Loucy (cell line): ENCODE measurements around the gene TGFBR3.

Experiments
- H2AFZ ChIP-seq: fragments of 200-600 bp; sonication (generic); 2 replicates; pipeline ENCODE4 v1.6.0; 2016; ENCODE audit warnings: antibody characterized with exemption, mild to moderate bottlenecking, low read length, moderate library complexity
- H3F3A ChIP-seq: fragments of 200-600 bp; 2 replicates; pipeline ENCODE4 v1.6.0; 2016; ENCODE audit warnings: antibody characterized with exemption, low read depth, mild to moderate bottlenecking
- H3K27me3 ChIP-seq: fragments of 200-600 bp; sonication (generic); 2 replicates; pipeline ENCODE4 v1.6.1; 2014; ENCODE audit warnings: low read length, mild to moderate bottlenecking; ENCODE audit not compliant: insufficient read depth, poor library complexity, severe bottlenecking
- H3K36me3 ChIP-seq: fragments of 200-600 bp; sonication (generic); 2 replicates; pipeline ENCODE4 v1.6.1; 2016; ENCODE audit warnings: low read length; ENCODE audit not compliant: insufficient read depth
- H3K4me1 ChIP-seq: fragments of 200-600 bp; sonication (generic); 2 replicates; pipeline ENCODE4 v1.5.1; 2014; ENCODE audit warnings: low read length, mild to moderate bottlenecking; ENCODE audit not compliant: insufficient read depth, poor library complexity, severe bottlenecking
- H3K4me2 ChIP-seq: fragments of 200-600 bp; sonication (generic); 2 replicates; pipeline ENCODE4 v1.6.0; 2014; ENCODE audit warnings: antibody characterized with exemption, low read length, low read depth, mild to moderate bottlenecking; ENCODE audit not compliant: poor library complexity, severe bottlenecking
- H3K4me3 ChIP-seq: fragments of 200-600 bp; sonication (generic); 2 replicates; pipeline ENCODE4 v1.5.1; 2014; ENCODE audit warnings: low read length, mild to moderate bottlenecking, mixed read lengths; ENCODE audit not compliant: poor library complexity, severe bottlenecking
- H3K79me2 ChIP-seq: fragments of 200-600 bp; sonication (generic); 2 replicates; pipeline ENCODE4 v1.6.1; 2014; ENCODE audit warnings: low read length; ENCODE audit not compliant: insufficient read depth
- H3K9ac ChIP-seq: fragments of 200-600 bp; sonication (generic); 2 replicates; pipeline ENCODE4 v1.6.0; 2014; ENCODE audit warnings: mild to moderate bottlenecking, low read depth, low read length, moderate library complexity; ENCODE audit not compliant: poor library complexity, severe bottlenecking
- H3K9me2 ChIP-seq: fragments of 200-600 bp; sonication (generic); replicated peaks from 2 replicates; pipeline ENCODE4 v1.6.1; 2016; ENCODE audit warnings: low read depth, low read length, mixed read lengths
- H3K9me3 ChIP-seq: fragments of 200-600 bp; sonication (generic); 2 replicates; pipeline ENCODE4 v1.6.1; 2014; ENCODE audit warnings: mild to moderate bottlenecking, antibody characterized with exemption, low read length, low read depth; ENCODE audit not compliant: insufficient read depth
- H4K20me1 ChIP-seq: fragments of 200-600 bp; sonication (generic); 2 replicates; pipeline ENCODE4 v1.6.0; 2014; ENCODE audit warnings: antibody characterized with exemption, low read length, mild to moderate bottlenecking; ENCODE audit not compliant: insufficient read depth, poor library complexity, severe bottlenecking
- EZH2phosphoT487 ChIP-seq: fragments of 200-600 bp; IDR thresholded peaks from 2 replicates; pipeline ENCODE4 v1.6.1; 2018; ENCODE audit warnings: antibody characterized with exemption, mild to moderate bottlenecking, moderate library complexity, borderline replicate concordance
- TF ChIP-seq, protein P1 (sequence below): fragments of 200-600 bp; sonication (generic); conservative IDR thresholded peaks from 2 replicates; pipeline ENCODE4 v1.5.1; 2014; ENCODE audit warnings: mild to moderate bottlenecking, antibody characterized with exemption, low read length

TGFBR3 gene

DNA sequence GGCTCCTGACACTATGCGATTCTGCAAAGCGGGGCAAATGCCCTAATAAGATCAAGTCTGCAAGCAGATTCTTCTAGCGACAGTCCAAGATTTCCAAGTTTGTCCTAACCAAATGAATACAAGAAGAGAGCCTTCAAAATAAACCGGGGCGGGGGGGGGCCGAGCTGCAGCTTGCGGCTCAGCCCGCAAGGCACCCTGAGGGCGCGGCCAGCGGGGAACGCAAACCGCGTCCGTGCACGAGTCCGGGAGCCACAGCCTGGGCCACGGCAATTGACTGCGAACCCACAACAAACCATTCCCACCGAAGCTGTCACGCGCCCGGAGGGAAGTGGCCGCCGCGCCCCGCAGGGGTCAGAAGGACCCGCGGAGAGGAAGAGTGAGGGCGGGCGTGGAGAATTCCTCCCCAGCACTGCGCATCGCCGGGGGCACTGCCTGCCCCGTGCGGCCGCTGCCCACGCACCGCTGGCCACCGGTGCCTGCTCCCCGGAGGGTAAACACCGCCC is 687 bp downstream of the TGFBR3 start:
- Histone ChIP-seq H3K4me3 (peak overlapping the region; percentile 79), H3K4me1 (peaks cover 19% of the 10 kb centered on the region), H2AFZ (peak overlapping the region; percentile 90; the same call in 1 of the 2 replicates), H3K27me3 (peaks cover 30% of the 10 kb centered on the region), H3K9me2 (no peaks in the 10 kb centered on the region), H3K79me2 (no peaks in the 10 kb centered on the region), H3K4me2 (peak overlapping the region; percentile 90), H4K20me1 (no peaks in the 10 kb centered on the region), H3F3A (no peaks in the 10 kb centered on the region), H3K36me3 (no peaks in the 10 kb centered on the region), H3K9me3 (no peaks in the 10 kb centered on the region), H3K9ac (peak overlapping the region; percentile 33)
- TF ChIP-seq, protein P1, sequence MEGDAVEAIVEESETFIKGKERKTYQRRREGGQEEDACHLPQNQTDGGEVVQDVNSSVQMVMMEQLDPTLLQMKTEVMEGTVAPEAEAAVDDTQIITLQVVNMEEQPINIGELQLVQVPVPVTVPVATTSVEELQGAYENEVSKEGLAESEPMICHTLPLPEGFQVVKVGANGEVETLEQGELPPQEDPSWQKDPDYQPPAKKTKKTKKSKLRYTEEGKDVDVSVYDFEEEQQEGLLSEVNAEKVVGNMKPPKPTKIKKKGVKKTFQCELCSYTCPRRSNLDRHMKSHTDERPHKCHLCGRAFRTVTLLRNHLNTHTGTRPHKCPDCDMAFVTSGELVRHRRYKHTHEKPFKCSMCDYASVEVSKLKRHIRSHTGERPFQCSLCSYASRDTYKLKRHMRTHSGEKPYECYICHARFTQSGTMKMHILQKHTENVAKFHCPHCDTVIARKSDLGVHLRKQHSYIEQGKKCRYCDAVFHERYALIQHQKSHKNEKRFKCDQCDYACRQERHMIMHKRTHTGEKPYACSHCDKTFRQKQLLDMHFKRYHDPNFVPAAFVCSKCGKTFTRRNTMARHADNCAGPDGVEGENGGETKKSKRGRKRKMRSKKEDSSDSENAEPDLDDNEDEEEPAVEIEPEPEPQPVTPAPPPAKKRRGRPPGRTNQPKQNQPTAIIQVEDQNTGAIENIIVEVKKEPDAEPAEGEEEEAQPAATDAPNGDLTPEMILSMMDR = no peak
- TF ChIP-seq EZH2phosphoT487 = no peak

DNA sequence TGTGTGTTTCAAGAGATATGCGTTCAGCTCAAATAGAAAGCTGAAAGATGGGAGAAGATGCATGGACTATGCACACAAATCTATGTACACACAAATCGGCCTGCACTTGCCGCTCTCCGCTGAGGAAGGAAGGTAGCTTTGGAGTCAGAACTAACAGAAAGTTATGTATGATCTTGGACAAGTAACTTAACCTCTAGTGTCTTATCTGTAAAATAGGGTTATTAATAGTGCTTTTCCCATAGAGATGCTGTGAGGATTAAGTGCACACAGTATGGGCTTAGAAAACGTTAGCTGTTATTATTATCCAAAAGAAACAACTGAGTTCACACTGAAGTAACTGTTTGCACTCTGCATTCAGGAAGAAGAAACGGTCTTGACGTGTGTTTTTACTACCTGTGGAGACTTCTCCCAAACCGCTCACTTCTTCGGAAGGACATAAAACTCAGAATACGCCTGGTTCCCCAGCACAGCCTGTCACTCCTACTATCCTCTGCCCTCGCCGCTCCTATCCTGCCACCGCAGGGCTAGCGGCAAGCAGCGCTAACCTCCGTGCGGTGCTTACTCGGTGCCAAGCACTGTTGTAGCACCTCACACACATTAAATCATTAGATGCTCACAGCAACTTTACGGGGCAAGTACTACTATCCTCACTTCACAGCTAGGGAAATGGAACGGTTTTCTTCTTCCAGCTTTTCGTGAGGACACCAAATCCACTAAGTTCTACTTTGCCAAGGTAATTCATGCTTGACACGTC is 1.3 kb downstream of the TGFBR3 start:
- Histone ChIP-seq H3K9me3 (no peaks in the 10 kb centered on the region), H4K20me1 (no peaks in the 10 kb centered on the region), H3F3A (no peaks in the 10 kb centered on the region), H3K27me3 (peaks cover 30% of the 10 kb centered on the region), H3K4me2 (peak overlapping the region; percentile 90), H2AFZ (peak overlapping the region; percentile 90), H3K4me1 (peaks cover 19% of the 10 kb centered on the region), H3K9ac (no peak overlapping the region), H3K79me2 (no peaks in the 10 kb centered on the region), H3K4me3 (peak overlapping the region; percentile 79), H3K36me3 (no peaks in the 10 kb centered on the region), H3K9me2 (no peaks in the 10 kb centered on the region)
- no peak for TF ChIP-seq EZH2phosphoT487
- TF ChIP-seq, protein P1 = no peak

DNA sequence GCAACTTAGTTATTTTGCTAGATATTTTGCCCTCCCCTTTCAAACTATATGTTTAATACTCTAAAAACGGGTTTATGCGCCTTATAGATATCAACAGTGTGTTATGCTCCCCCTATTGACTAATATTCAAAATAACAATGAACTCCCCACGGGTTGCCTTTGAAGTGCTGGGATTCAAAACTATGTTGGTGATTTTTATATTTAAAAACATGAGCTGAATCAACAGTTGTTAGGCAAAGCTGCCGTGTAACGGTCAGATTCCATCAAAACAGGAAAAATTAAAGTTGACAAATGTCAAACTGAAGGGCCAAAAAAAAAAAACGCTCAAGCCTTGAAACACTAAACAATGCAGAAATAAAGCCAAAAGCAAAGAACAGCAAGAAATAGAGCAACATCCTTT is 2.5 kb downstream of the TGFBR3 start:
- TF ChIP-seq EZH2phosphoT487 = no peak
- TF ChIP-seq, protein P1 = peak; percentile 77
- H3K4me2 ChIP-seq = no peak overlapping the region
- no peaks in the 10 kb centered on the region for H3K79me2 ChIP-seq

More for the DNA sequence above, 2.5 kb downstream of the TGFBR3 start:
- Histone ChIP-seq H2AFZ (no peak overlapping the region), H3K9me3 (no peaks in the 10 kb centered on the region), H3K27me3 (peaks cover 30% of the 10 kb centered on the region), H4K20me1 (no peaks in the 10 kb centered on the region), H3K9ac (no peak overlapping the region), H3K4me1 (peaks cover 19% of the 10 kb centered on the region), H3K4me3 (no peak overlapping the region), H3F3A (no peaks in the 10 kb centered on the region), H3K9me2 (no peaks in the 10 kb centered on the region), H3K36me3 (no peaks in the 10 kb centered on the region)
